ENCODE measurements around the gene DPP9.

DNA sequence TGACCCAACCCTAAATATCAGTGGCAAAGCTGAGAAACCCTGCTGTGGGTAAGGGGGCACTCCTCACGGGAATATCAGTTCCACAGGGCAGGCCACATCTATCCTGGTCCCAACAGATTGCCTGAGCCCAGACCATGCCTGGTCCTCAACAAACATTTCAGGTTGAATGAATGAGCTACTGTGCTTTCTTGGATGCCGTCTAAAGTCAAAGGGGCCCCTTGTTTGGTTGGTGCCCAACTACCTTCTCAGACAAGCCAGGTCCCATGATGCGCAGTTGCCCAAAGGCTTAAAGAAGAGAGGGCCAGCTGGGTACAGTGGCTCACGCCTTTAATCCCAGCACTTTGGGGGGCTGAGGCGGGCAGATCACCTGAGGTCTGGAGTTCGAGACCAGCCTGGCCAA is 2.4 kb downstream of the DPP9 start:
- TF ChIP-seq, protein P1, sequence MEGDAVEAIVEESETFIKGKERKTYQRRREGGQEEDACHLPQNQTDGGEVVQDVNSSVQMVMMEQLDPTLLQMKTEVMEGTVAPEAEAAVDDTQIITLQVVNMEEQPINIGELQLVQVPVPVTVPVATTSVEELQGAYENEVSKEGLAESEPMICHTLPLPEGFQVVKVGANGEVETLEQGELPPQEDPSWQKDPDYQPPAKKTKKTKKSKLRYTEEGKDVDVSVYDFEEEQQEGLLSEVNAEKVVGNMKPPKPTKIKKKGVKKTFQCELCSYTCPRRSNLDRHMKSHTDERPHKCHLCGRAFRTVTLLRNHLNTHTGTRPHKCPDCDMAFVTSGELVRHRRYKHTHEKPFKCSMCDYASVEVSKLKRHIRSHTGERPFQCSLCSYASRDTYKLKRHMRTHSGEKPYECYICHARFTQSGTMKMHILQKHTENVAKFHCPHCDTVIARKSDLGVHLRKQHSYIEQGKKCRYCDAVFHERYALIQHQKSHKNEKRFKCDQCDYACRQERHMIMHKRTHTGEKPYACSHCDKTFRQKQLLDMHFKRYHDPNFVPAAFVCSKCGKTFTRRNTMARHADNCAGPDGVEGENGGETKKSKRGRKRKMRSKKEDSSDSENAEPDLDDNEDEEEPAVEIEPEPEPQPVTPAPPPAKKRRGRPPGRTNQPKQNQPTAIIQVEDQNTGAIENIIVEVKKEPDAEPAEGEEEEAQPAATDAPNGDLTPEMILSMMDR (conservative IDR thresholded peaks at IDR 0.05; ENCODE audit: low read depth, low read length), result no peak
- TF ChIP-seq POLR2A (IDR thresholded peaks at IDR 0.05; ENCODE audit: low read depth, low read length) (no peak), MXI1 (IDR thresholded peaks at IDR 0.05; ENCODE audit: borderline replicate concordance, low read depth, low read length) (no peak), BHLHE40 (IDR thresholded peaks at IDR 0.05; ENCODE audit: low read depth, low read length) (no peak), RCOR1 (IDR thresholded peaks at IDR 0.05; ENCODE audit: insufficient replicate concordance, low read length) (no peak), CHD1 (IDR thresholded peaks at IDR 0.05; ENCODE audit: low read depth, low read length) (no peak), RAD21 (IDR thresholded peaks at IDR 0.05; ENCODE audit: low read length) (no peak), CEBPB (IDR thresholded peaks at IDR 0.05; ENCODE audit: low read depth, low read length) (no peak), SMC3 (IDR thresholded peaks at IDR 0.05; ENCODE audit: low read depth, low read length) (no peak), MAFK (IDR thresholded peaks at IDR 0.05; ENCODE audit: low read depth, low read length) (no peak), RFX5 (IDR thresholded peaks at IDR 0.05; ENCODE audit: low read depth, low read length) (no peak), MAZ (IDR thresholded peaks at IDR 0.05; ENCODE audit: borderline replicate concordance, low read depth, low read length) (no peak)
- TF ChIP-seq, protein P2, sequence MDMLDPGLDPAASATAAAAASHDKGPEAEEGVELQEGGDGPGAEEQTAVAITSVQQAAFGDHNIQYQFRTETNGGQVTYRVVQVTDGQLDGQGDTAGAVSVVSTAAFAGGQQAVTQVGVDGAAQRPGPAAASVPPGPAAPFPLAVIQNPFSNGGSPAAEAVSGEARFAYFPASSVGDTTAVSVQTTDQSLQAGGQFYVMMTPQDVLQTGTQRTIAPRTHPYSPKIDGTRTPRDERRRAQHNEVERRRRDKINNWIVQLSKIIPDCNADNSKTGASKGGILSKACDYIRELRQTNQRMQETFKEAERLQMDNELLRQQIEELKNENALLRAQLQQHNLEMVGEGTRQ (IDR thresholded peaks at IDR 0.05; ENCODE audit: low read depth, low read length), result no peak

All from IMR-90 (cell line).